Measurements from ENCODE around the gene PABPN1. TPM values are rescaled to one million over a fixed set of nuclear protein-coding genes. Genes with fewer than 3 reads are reported as not detected.

PABPN1 gene
- total and polyA plus RNA-seq, 2 of the 13 experiments (the other 11 are each of a cell fraction or from before 2014, with no cell fraction given): 233 to 524 TPM

GRCh38 chr14:23335623-23336022 is 14.4 kb downstream of the PABPN1 start:
- ChIA-PET POLR2A (interaction anchor here (1.6 to 2.6 kb wide), 2 partner anchors 9 to 14 kb away, joined by 8 to 16 read pairs; partner anchors contain the start of gene PABPN1), CTCF (ENCODE audit: low intra/inter-chr PET ratio, low total read pairs) (no interaction called here)
- BruUV-seq (replicated peaks): no TSS peak
- TF ChIP-seq KIAA2018 (CRISPR knock-in tag; IDR thresholded peaks at IDR 0.05; ENCODE audit: borderline replicate concordance) (no peak), SP5 (CRISPR knock-in tag; IDR thresholded peaks at IDR 0.05; ENCODE audit: borderline replicate concordance, low read depth) (no peak), SALL2 (CRISPR knock-in tag; IDR thresholded peaks at IDR 0.05) (no peak), POLR2AphosphoS2 (IDR thresholded peaks at IDR 0.05; ENCODE audit: low read depth, low read length) (no peak), CHD4 (IDR thresholded peaks at IDR 0.05; ENCODE audit: borderline replicate concordance, low read length) (no peak), RORA (CRISPR knock-in tag; IDR thresholded peaks at IDR 0.05) (no peak), HNRNPUL1 (IDR thresholded peaks at IDR 0.05; ENCODE audit: low read depth, low read length) (no peak), CENPT (CRISPR knock-in tag; IDR thresholded peaks at IDR 0.05; ENCODE audit: low read depth) (no peak), MLLT10 (CRISPR knock-in tag; IDR thresholded peaks at IDR 0.05) (no peak), KDM5B (CRISPR knock-in tag; IDR thresholded peaks at IDR 0.05; ENCODE audit: borderline replicate concordance) (no peak), ZNF335 (CRISPR knock-in tag; IDR thresholded peaks at IDR 0.05) (no peak), PHF21A (CRISPR knock-in tag; IDR thresholded peaks at IDR 0.05) (no peak), GABPB1 (CRISPR knock-in tag; IDR thresholded peaks at IDR 0.05) (no peak), HMG20A (CRISPR knock-in tag; IDR thresholded peaks at IDR 0.05; ENCODE audit: borderline replicate concordance) (no peak), ZNF567 (CRISPR knock-in tag; IDR thresholded peaks at IDR 0.05; ENCODE audit: borderline replicate concordance) (no peak)
- TF ChIP-seq, protein P1, sequence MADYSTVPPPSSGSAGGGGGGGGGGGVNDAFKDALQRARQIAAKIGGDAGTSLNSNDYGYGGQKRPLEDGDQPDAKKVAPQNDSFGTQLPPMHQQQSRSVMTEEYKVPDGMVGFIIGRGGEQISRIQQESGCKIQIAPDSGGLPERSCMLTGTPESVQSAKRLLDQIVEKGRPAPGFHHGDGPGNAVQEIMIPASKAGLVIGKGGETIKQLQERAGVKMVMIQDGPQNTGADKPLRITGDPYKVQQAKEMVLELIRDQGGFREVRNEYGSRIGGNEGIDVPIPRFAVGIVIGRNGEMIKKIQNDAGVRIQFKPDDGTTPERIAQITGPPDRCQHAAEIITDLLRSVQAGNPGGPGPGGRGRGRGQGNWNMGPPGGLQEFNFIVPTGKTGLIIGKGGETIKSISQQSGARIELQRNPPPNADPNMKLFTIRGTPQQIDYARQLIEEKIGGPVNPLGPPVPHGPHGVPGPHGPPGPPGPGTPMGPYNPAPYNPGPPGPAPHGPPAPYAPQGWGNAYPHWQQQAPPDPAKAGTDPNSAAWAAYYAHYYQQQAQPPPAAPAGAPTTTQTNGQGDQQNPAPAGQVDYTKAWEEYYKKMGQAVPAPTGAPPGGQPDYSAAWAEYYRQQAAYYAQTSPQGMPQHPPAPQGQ (CRISPR knock-in tag; IDR thresholded peaks at IDR 0.05; ENCODE audit: borderline replicate concordance): no peak

More at GRCh38 chr14:23335623-23336022, 14.4 kb downstream of the PABPN1 start:
- Histone ChIP-seq H3K36me3 (replicated peaks in 1 of 2; ENCODE audit: control insufficient read depth in 1 of 2, insufficient read depth in 2 of 2, low read length in 2 of 2) (no peaks in the 10 kb centered on the region), H3K9ac (ENCODE audit: insufficient read depth, low read depth, low read length) (no peak overlapping the region), H2AFZ (ENCODE audit: low read length) (no peak overlapping the region), H3K27ac (ENCODE audit: extremely low read length, insufficient read depth, low read length) (no peak overlapping the region), H3K27me3 (ENCODE audit: control insufficient read depth in 1 of 2, insufficient read depth in 2 of 2, low read length in 2 of 2) (peaks cover 0 to 21% of the 10 kb centered on the region in 2 experiments; a peak in 1 of 5 replicates), H3K4me2 (ENCODE audit: low read depth, low read length) (no peak overlapping the region), H4K20me1 (ENCODE audit: insufficient read depth, low read length) (no peaks in the 10 kb centered on the region), H3K4me1 (ENCODE audit: insufficient read depth, low read length) (no peaks in the 10 kb centered on the region), H3K79me2 (ENCODE audit: insufficient read depth, low read length) (no peaks in the 10 kb centered on the region), H3K9me3 (ENCODE audit: low read length) (peaks cover 16% of the 10 kb centered on the region), H3K4me3 (replicated peaks in 1 of 3; ENCODE audit: insufficient read depth in 1 of 3, low read depth in 2 of 3, low read length in 3 of 3) (no peak overlapping the region)
- FAIRE-seq: no peak
- ATAC-seq: no peak
- no peak for DNase-seq (ENCODE audit: low spot score)
- intact Hi-C loops (cut with micrococcal nuclease; ENCODE audit: unreplicated experiment) (no loop called here), in situ Hi-C loops (cut with HindIII; ENCODE audit: extremely low pct_ligation_motif_present, low pct_unique_long_range_greater_than_20kb) (no loop called here)
- WGBS (ENCODE audit: low lambda C conversion rate): 41% methylated on average over 5 of the region's 5 CpGs
